ENCODE measurements around the gene FGB. TPM values are rescaled to one million over a fixed set of nuclear protein-coding genes. Genes with fewer than 3 reads are reported as not detected.

The FGB gene
- total RNA-seq, 3 donors from 2014 or later = 3.9 TPM; not detected in 2

GRCh38 chr4:154559141-154559493 is 3.7 kb upstream of the FGB start:
- H3K27me3 ChIP-seq = no peaks in the 10 kb centered on the region
- no peak overlapping the region for H3K4me3 ChIP-seq
- intact Hi-C loops (cut with DNase I; ENCODE audit: low total_unique reads) = no loop called here
- H3K9me3 ChIP-seq = no peaks in the 10 kb centered on the region
- H3K27ac ChIP-seq = no peak overlapping the region
- DNase-seq (ENCODE audit: low spot score in 2 of 2) = no peak
- no peak for TF ChIP-seq POLR2A (IDR thresholded peaks at IDR 0.05)
- TF ChIP-seq, protein P1, sequence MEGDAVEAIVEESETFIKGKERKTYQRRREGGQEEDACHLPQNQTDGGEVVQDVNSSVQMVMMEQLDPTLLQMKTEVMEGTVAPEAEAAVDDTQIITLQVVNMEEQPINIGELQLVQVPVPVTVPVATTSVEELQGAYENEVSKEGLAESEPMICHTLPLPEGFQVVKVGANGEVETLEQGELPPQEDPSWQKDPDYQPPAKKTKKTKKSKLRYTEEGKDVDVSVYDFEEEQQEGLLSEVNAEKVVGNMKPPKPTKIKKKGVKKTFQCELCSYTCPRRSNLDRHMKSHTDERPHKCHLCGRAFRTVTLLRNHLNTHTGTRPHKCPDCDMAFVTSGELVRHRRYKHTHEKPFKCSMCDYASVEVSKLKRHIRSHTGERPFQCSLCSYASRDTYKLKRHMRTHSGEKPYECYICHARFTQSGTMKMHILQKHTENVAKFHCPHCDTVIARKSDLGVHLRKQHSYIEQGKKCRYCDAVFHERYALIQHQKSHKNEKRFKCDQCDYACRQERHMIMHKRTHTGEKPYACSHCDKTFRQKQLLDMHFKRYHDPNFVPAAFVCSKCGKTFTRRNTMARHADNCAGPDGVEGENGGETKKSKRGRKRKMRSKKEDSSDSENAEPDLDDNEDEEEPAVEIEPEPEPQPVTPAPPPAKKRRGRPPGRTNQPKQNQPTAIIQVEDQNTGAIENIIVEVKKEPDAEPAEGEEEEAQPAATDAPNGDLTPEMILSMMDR (IDR thresholded peaks at IDR 0.05) = no peak
- TF ChIP-seq POLR2AphosphoS5 (IDR thresholded peaks at IDR 0.05) = no peak
- no peaks in the 10 kb centered on the region for H3K4me1 ChIP-seq
- no peaks in the 10 kb centered on the region for H3K36me3 ChIP-seq

DNA sequence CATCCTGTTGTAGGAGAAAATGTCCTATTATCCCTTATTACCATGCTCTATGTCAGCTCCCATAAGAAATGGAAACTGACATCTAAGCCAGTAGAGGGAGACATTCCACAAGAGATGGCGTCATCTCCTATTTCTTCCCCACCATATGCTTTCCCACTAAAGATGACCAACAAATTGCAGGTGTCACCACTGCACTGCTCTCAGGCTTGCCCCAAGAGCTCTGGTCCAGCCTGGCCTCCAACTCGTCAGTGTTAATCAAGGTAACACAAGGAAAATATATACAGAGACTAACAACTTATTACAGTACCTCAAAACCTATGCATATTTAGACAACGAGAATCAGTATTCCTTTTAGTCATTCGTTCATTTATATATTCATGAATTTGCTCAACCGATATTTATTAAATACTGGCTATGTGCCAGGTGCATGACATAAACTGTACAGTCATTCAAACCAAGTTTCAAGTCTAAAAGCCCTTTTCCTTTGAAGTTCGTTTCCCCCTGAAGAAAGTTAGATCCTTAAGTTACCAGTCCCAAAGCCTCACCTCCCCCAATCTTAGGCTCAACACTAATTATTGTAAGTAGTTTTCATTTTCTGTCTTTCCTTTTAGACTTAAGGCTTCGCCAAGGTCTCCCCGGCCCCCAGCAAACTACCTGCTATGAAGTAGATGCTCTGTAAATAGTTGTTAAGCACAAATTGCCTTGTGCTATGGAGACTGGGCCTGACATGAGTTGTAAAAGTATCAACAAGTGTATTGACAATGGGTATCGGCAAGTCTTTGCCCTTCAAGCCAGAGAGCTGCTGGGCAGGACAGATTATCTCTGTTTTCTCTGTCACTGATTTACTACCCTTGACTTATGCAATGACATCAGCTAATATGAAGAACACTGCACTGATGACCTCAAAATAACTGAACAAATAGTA is 3.1 kb upstream of the FGB start:
- Histone ChIP-seq H3K27me3 (no peaks in the 10 kb centered on the region), H3K4me1 (no peaks in the 10 kb centered on the region), H3K9me3 (no peaks in the 10 kb centered on the region), H3K4me3 (no peak overlapping the region), H3K27ac (no peak overlapping the region), H3K36me3 (no peaks in the 10 kb centered on the region)
- TF ChIP-seq POLR2A (IDR thresholded peaks at IDR 0.05) = no peak
- TF ChIP-seq, protein P1 (IDR thresholded peaks at IDR 0.05) = peak in 1 of 3 donors; percentile 24
- no peak for DNase-seq (ENCODE audit: low spot score in 2 of 2)
- intact Hi-C loops (cut with DNase I; ENCODE audit: low total_unique reads) = no loop called here

GRCh38 chr4:154560419-154560801 is 2.4 kb upstream of the FGB start:
- H3K9me3 ChIP-seq = no peaks in the 10 kb centered on the region
- no peak overlapping the region for H3K4me3 ChIP-seq
- TF ChIP-seq POLR2AphosphoS5 (IDR thresholded peaks at IDR 0.05) (no peak), POLR2A (IDR thresholded peaks at IDR 0.05) (no peak)
- TF ChIP-seq, protein P1 (IDR thresholded peaks at IDR 0.05) = no peak
- no peak overlapping the region for H3K27ac ChIP-seq
- intact Hi-C loops (cut with DNase I; ENCODE audit: low total_unique reads) = no loop called here
- DNase-seq (ENCODE audit: low spot score in 2 of 2) = no peak
- H3K4me1 ChIP-seq = no peaks in the 10 kb centered on the region
- H3K27me3 ChIP-seq = no peaks in the 10 kb centered on the region
- H3K36me3 ChIP-seq = no peaks in the 10 kb centered on the region

DNA sequence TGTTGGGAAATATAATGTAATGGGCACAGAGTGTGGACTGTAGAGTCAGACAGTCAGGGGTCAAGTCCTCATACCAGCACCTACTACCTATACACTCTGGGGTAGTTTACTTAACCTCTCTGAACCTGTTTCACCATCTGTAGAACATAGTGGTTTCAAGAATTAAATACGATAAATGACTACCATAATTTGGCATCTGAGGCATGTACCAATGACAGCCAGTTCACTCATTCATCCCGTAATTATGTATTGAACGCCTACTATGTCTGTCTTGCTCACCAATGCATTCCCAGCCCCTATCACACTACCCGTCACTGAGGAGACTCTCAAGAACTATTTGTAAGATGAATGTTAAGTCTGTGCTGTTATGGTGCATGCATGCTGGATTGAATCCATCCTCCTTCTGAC is 2.0 kb upstream of the FGB start:
- no peak overlapping the region for H3K4me3 ChIP-seq
- no peaks in the 10 kb centered on the region for H3K4me1 ChIP-seq
- H3K27me3 ChIP-seq = no peaks in the 10 kb centered on the region
- H3K36me3 ChIP-seq = no peaks in the 10 kb centered on the region
- H3K9me3 ChIP-seq = no peaks in the 10 kb centered on the region
- TF ChIP-seq, protein P1 (IDR thresholded peaks at IDR 0.05) = no peak
- TF ChIP-seq POLR2A (IDR thresholded peaks at IDR 0.05) (no peak), POLR2AphosphoS5 (IDR thresholded peaks at IDR 0.05) (no peak)
- DNase-seq (ENCODE audit: low spot score in 2 of 2) = no peak
- intact Hi-C loops (cut with DNase I; ENCODE audit: low total_unique reads) = no loop called here
- no peak overlapping the region for H3K27ac ChIP-seq

- DNase-seq (ENCODE audit: low spot score in 2 of 2) = no peak
- Histone ChIP-seq H3K27ac (no peak overlapping the region), H3K4me1 (no peaks in the 10 kb centered on the region), H3K36me3 (no peaks in the 10 kb centered on the region), H3K27me3 (no peaks in the 10 kb centered on the region), H3K9me3 (no peaks in the 10 kb centered on the region), H3K4me3 (no peak overlapping the region)
- intact Hi-C loops (cut with DNase I; ENCODE audit: low total_unique reads) = no loop called here
- TF ChIP-seq POLR2AphosphoS5 (IDR thresholded peaks at IDR 0.05) (no peak), POLR2A (IDR thresholded peaks at IDR 0.05) (no peak)
- TF ChIP-seq, protein P1 (IDR thresholded peaks at IDR 0.05) = no peak
These were observed 1.5 kb downstream of the FGB start for GRCh38 chr4:154564311-154564710.

All from breast epithelium (tissue), 4 donors.